Heart left ventricle (tissue), 13 donors: ENCODE measurements around the gene AHCTF1.

Experiments used
- CTCF ChIP-seq, 12 donors: fragments of 200-600 bp; sonication (generic) in 4 of 12; IDR thresholded peaks; one replicate each; pipeline versions ENCODE4 v1.5.0 to v1.8.0; 2018 to 2022; ENCODE audit warnings: antibody characterized with exemption in 12 of 12, mild to moderate bottlenecking in 5 of 12
- POLR2A ChIP-seq, 2 donors: fragments of 450-650 bp; IDR thresholded peaks; one replicate each; pipeline ENCODE4 v1.6.1; 2017; ENCODE audit warnings: antibody characterized with exemption in 2 of 2, mild to moderate bottlenecking in 2 of 2, moderate library complexity in 2 of 2
- donor health status: ischemic (EF 13 %, LVEDD 7.1; RV severe dilation, severe dysfunction).
- donor health status: DM: no; HTN: yes; CAD: no.
- donor health status: DM: no; HTN: no; CAD: no.
- donor health status: ischemic (EF 25% LVEDD 6.9; RV normal size, moderate dysfunction).
- donor health status: ischemic (EF 25% LVEDD 5.7; RV mildly dilated, moderate dysfunction).
- donor health status: ischemic (EF 35%, LVEDD 5.7; RV mildly dilated, moderate dysfunction).
- donor health status: nonischemic (EF 11% LVEDD 7.7; RV severe dilation, severe dysfunction).
- donor health status: DM: yes; HTN: yes; CAD: no.
- donor health status: PGD.
- donor health status: ischemic (EF 29% LVEDD 5.4; RV normal size, mild dysfunction).
- donor health status: nonischemic (EF 23%, LVEDD 6.1; RV moderate dilation, normal function).

- TF ChIP-seq CTCF (IDR thresholded peaks at IDR 0.05) (no peak), POLR2A (IDR thresholded peaks at IDR 0.05) (no peak)
Observed at GRCh38 chr1:246805135-246805716, 126.5 kb downstream of the AHCTF1 start.
